Retinal pigment epithelial cell (primary cell): ENCODE data around the gene TNIK.

ENCODE experiments used
- DNase-seq: peaks from one replicate; pipeline ENCODE4 v3.0.0-alpha.2; 2010; ENCODE audit warnings: low read depth
- H3K4me3 ChIP-seq: 2 replicates; pipeline ENCODE4 v1.5.1; 2011; ENCODE audit warnings: mild to moderate bottlenecking, low read length, control low read depth, moderate library complexity
- CTCF ChIP-seq: conservative IDR thresholded peaks from 2 replicates; pipeline ENCODE4 v1.5.1; 2011; ENCODE audit warnings: low read depth, low read length, control low read depth, inconsistent platforms

TNIK gene

GRCh38 chr3:171177553-171177952, 282.7 kb downstream of the TNIK start:
- no peak overlapping the region for H3K4me3 ChIP-seq
- no peak for DNase-seq
- no peak for TF ChIP-seq CTCF

GRCh38 chr3:171177056-171177455, 283.1 kb downstream of the TNIK start:
- H3K4me3 ChIP-seq, result no peak overlapping the region
- no peak for DNase-seq
- TF ChIP-seq CTCF, result no peak

- H3K4me3 ChIP-seq, result no peak overlapping the region
- TF ChIP-seq CTCF, result no peak
- no peak for DNase-seq
Observed at GRCh38 chr3:171176244-171176933, 283.8 kb downstream of the TNIK start.

- TF ChIP-seq CTCF, result no peak
- DNase-seq, result no peak
- no peak overlapping the region for H3K4me3 ChIP-seq
Observed at GRCh38 chr3:171175741-171176234, 284.4 kb downstream of the TNIK start.

GRCh38 chr3:171173736-171174135, 286.5 kb downstream of the TNIK start:
- no peak for TF ChIP-seq CTCF
- no peak for DNase-seq
- H3K4me3 ChIP-seq, result no peak overlapping the region

GRCh38 chr3:171172070-171172469, 288.1 kb downstream of the TNIK start:
- no peak for DNase-seq
- no peak overlapping the region for H3K4me3 ChIP-seq
- TF ChIP-seq CTCF, result peak; percentile 43

GRCh38 chr3:171169866-171170265, 290.3 kb downstream of the TNIK start:
- H3K4me3 ChIP-seq, result no peak overlapping the region

More at GRCh38 chr3:171169866-171170265, 290.3 kb downstream of the TNIK start:
- no peak for DNase-seq
- TF ChIP-seq CTCF, result no peak
